Measurements from ENCODE around the gene TMEM138.

Gene TMEM138

GRCh38 chr11:61361741-61362541 is at the start of gene TMEM138, which contains the start of gene CYB561A3:
TSS of gene TMEM138 (plus strand) at chr11:61362374. CDS start at chr11:61364391, 2,017 bp downstream.
TSS of gene CYB561A3 (minus strand) at chr11:61361882. CDS start at chr11:61356713, 5,169 bp downstream.
- peak; percentile 96 for DNase-seq

- DNase-seq = no peak
Measured at GRCh38 chr11:61315260-61315659, 46.9 kb upstream of the TMEM138 start.

- DNase-seq = no peak
Measured at GRCh38 chr11:61325649-61326414, 36.3 kb upstream of the TMEM138 start.

- no peak for DNase-seq
Measured at GRCh38 chr11:61327669-61328071, 34.5 kb upstream of the TMEM138 start.

- no peak for DNase-seq
Measured at GRCh38 chr11:61328351-61328750, 33.8 kb upstream of the TMEM138 start.

- no peak for DNase-seq
Measured at GRCh38 chr11:61329871-61330270, 32.3 kb upstream of the TMEM138 start.

- no peak for DNase-seq
Measured at GRCh38 chr11:61331651-61332050, 30.5 kb upstream of the TMEM138 start.

GRCh38 chr11:61332281-61332796 is 29.8 kb upstream of the TMEM138 start:
- peak; percentile 14 for DNase-seq

GRCh38 chr11:61332797-61333549 is 29.2 kb upstream of the TMEM138 start, which contains the start of the genes DDB1 and TKFC:
TSS of gene DDB1 (minus strand) at chr11:61333105. CDS start at chr11:61332968, 137 bp downstream.
TSS of gene TKFC (plus strand) at chr11:61333228. CDS start at chr11:61334729, 1,501 bp downstream.
- peak; percentile 99 for DNase-seq

- peak; percentile 44 for DNase-seq
Measured at GRCh38 chr11:61333550-61334433, 28.4 kb upstream of the TMEM138 start.

GRCh38 chr11:61334434-61335354 is 27.5 kb upstream of the TMEM138 start:
- peak; percentile 16 for DNase-seq

GRCh38 chr11:61335355-61335710 is 26.8 kb upstream of the TMEM138 start:
- no peak for DNase-seq

GRCh38 chr11:61336171-61336935 is 25.8 kb upstream of the TMEM138 start:
- peak; percentile 86 for DNase-seq

- no peak for DNase-seq
Measured at GRCh38 chr11:61337706-61338470, 24.3 kb upstream of the TMEM138 start.

GRCh38 chr11:61338783-61339489 is 23.2 kb upstream of the TMEM138 start:
- no peak for DNase-seq

GRCh38 chr11:61339490-61339878 is 22.7 kb upstream of the TMEM138 start:
- no peak for DNase-seq

GRCh38 chr11:61340979-61341378 is 21.2 kb upstream of the TMEM138 start:
- DNase-seq = no peak

- no peak for DNase-seq
Measured at GRCh38 chr11:61341706-61342105, 20.5 kb upstream of the TMEM138 start.
